Endodermal cell (in vitro differentiated cells): ENCODE data around the gene BCL2L11. TPM values are rescaled to one million over a fixed set of nuclear protein-coding genes. Genes with fewer than 3 reads are reported as not detected.

ENCODE experiments used
- DNase-seq: peaks from one replicate; pipeline ENCODE4 v3.0.0-alpha.2; 2017
- H3K27ac ChIP-seq: 2 replicates; pipeline ENCODE4 v1.5.1; 2013; ENCODE audit warnings: mild to moderate bottlenecking, low read depth, low read length, moderate library complexity
- H3K27me3 ChIP-seq: 2 replicates; pipeline ENCODE4 v1.6.1; 2013; ENCODE audit warnings: mild to moderate bottlenecking, low read length, moderate library complexity; ENCODE audit not compliant: insufficient read depth, control insufficient read depth, poor library complexity, severe bottlenecking
- H3K36me3 ChIP-seq: 2 replicates; pipeline ENCODE4 v1.7.0; 2013; ENCODE audit warnings: mild to moderate bottlenecking, low read length, moderate library complexity; ENCODE audit not compliant: control insufficient read depth, insufficient read depth
- H3K4me1 ChIP-seq: one replicate; pipeline ENCODE4 v1.7.0; 2013; ENCODE audit warnings: low read length; ENCODE audit not compliant: control insufficient read depth, insufficient read depth
- H3K4me3 ChIP-seq: 2 replicates; pipeline ENCODE4 v1.5.1; 2013; ENCODE audit warnings: mild to moderate bottlenecking, low read length, moderate library complexity
- H3K9ac ChIP-seq: 2 replicates; pipeline ENCODE4 v1.6.1; 2013; ENCODE audit warnings: mild to moderate bottlenecking, low read length, moderate library complexity; ENCODE audit not compliant: poor library complexity, severe bottlenecking; ENCODE audit errors: extremely low read depth
- H3K9me3 ChIP-seq: 2 replicates; pipeline ENCODE4 v1.6.1; 2013; ENCODE audit warnings: mild to moderate bottlenecking, low read length, moderate library complexity; ENCODE audit not compliant: control insufficient read depth
- H3K27ac Mint-ChIP-seq: 2 replicates; pipeline ENCODE4 v1.8.0; 2020; ENCODE audit warnings: mixed read lengths
- H3K27me3 Mint-ChIP-seq: 2 replicates; pipeline ENCODE4 v1.8.0; 2021; ENCODE audit warnings: mild to moderate bottlenecking, mixed read lengths; ENCODE audit not compliant: insufficient read depth
- H3K36me3 Mint-ChIP-seq: 2 replicates; pipeline ENCODE4 v1.8.0; 2020; ENCODE audit warnings: low read depth, mixed read lengths
- H3K4me1 Mint-ChIP-seq: 2 replicates; pipeline ENCODE4 v1.8.0; 2020; ENCODE audit warnings: mixed read lengths
- H3K4me3 Mint-ChIP-seq: 2 replicates; pipeline ENCODE4 v1.8.0; 2020; ENCODE audit warnings: mild to moderate bottlenecking, moderate library complexity, mixed read lengths
- H3K9me3 Mint-ChIP-seq: 2 replicates; pipeline ENCODE4 v1.8.0; 2020; ENCODE audit warnings: mild to moderate bottlenecking, mixed read lengths
- WGBS, 2 experiments: methylation state at CpG; one replicate each; pipeline versions ENCODE4 v1.1.5 to v1.1.7; 2013; ENCODE audit warnings: missing lambda C conversion rate in 2 of 2, mixed read lengths in 1 of 2; ENCODE audit not compliant: insufficient coverage in 1 of 2, insufficient read length in 1 of 2; 5-methylcytosine and 5-hydroxymethylcytosine counted together
- total RNA-seq, 2 donors: library from RNA; stranded (reverse); fragmentation: NEBNext Ultra II Directional in 1 of 2; extraction: Animal tissue kit (Norgen Biotek cat#: 25700) in 1 of 2; gene quantifications; 2 replicates in 1 of 2; 3 replicates in 1 of 2; pipeline ENCODE4 v1.2.1, GENCODE V29; 2021
- TF ChIP-seq, protein P1 (sequence below): fragments of 200-600 bp; sonication (generic); conservative IDR thresholded peaks from 2 replicates; pipeline ENCODE4 v1.5.0; 2021; ENCODE audit warnings: antibody characterized with exemption, mild to moderate bottlenecking

BCL2L11 gene
- total RNA-seq, 2 donors from 2014 or later = 16.7 to 21.0 TPM

DNA sequence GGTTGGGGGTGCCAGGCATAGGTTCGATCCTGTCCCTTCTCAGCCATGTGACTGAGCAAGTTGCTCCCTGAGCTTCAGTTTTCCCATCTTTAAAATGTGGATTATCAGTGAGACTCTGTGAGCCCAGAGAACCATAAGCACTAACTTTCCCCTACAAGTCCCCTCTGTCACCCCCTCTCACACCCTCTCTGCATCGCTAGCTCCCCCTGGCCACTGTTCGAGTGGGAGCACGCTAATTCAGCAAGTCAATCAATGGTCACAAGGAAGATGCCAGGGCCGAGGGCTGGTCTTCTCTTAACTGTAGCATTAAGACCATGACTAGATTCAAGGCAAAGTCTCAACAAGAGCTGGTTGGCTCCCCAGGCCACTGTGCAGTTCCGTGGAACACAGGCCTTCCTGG lies 66.2 kb downstream of the BCL2L11 start:
- H3K4me1 Mint-ChIP-seq = peaks cover 27% of the 10 kb centered on the region
- DNase-seq = peak; percentile 52
- TF ChIP-seq, protein P1, sequence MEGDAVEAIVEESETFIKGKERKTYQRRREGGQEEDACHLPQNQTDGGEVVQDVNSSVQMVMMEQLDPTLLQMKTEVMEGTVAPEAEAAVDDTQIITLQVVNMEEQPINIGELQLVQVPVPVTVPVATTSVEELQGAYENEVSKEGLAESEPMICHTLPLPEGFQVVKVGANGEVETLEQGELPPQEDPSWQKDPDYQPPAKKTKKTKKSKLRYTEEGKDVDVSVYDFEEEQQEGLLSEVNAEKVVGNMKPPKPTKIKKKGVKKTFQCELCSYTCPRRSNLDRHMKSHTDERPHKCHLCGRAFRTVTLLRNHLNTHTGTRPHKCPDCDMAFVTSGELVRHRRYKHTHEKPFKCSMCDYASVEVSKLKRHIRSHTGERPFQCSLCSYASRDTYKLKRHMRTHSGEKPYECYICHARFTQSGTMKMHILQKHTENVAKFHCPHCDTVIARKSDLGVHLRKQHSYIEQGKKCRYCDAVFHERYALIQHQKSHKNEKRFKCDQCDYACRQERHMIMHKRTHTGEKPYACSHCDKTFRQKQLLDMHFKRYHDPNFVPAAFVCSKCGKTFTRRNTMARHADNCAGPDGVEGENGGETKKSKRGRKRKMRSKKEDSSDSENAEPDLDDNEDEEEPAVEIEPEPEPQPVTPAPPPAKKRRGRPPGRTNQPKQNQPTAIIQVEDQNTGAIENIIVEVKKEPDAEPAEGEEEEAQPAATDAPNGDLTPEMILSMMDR = peak; percentile 49
- no peak overlapping the region for H3K4me3 Mint-ChIP-seq
- H3K27me3 Mint-ChIP-seq = no peaks in the 10 kb centered on the region
- Histone ChIP-seq H3K27me3 (no peaks in the 10 kb centered on the region), H3K9me3 (no peaks in the 10 kb centered on the region), H3K27ac (no peak overlapping the region), H3K9ac (no peak overlapping the region), H3K4me1 (peaks cover 4% of the 10 kb centered on the region), H3K36me3 (no peaks in the 10 kb centered on the region), H3K4me3 (no peak overlapping the region)
- H3K36me3 Mint-ChIP-seq = no peaks in the 10 kb centered on the region
- no peaks in the 10 kb centered on the region for H3K9me3 Mint-ChIP-seq
- H3K27ac Mint-ChIP-seq = no peak overlapping the region
- WGBS, 2 experiments = 81 to 100% methylated on average over 3 to 6 of the region's 6 CpGs

GRCh38 chr2:111188681-111189080 lies 68.0 kb downstream of the BCL2L11 start:
- Mint-ChIP-seq H3K27ac (no peak overlapping the region), H3K36me3 (no peaks in the 10 kb centered on the region), H3K4me1 (peaks cover 30% of the 10 kb centered on the region), H3K9me3 (no peaks in the 10 kb centered on the region), H3K4me3 (no peak overlapping the region), H3K27me3 (no peaks in the 10 kb centered on the region)
- H3K9ac ChIP-seq = no peak overlapping the region
- TF ChIP-seq, protein P1 = no peak
- no peaks in the 10 kb centered on the region for H3K27me3 ChIP-seq
- DNase-seq = peak; percentile 20
- H3K4me3 ChIP-seq = no peak overlapping the region
- 80 to 93% methylated on average over 1 to 3 of the region's 3 CpGs for WGBS, 2 experiments
- no peaks in the 10 kb centered on the region for H3K36me3 ChIP-seq
- H3K9me3 ChIP-seq = no peaks in the 10 kb centered on the region
- no peak overlapping the region for H3K27ac ChIP-seq
- H3K4me1 ChIP-seq = peaks cover 9% of the 10 kb centered on the region

- Histone ChIP-seq H3K36me3 (no peaks in the 10 kb centered on the region), H3K9ac (no peak overlapping the region), H3K27ac (no peak overlapping the region), H3K4me1 (peaks cover 9% of the 10 kb centered on the region), H3K27me3 (no peaks in the 10 kb centered on the region), H3K9me3 (no peaks in the 10 kb centered on the region), H3K4me3 (no peak overlapping the region)
- DNase-seq = no peak
- Mint-ChIP-seq H3K4me3 (no peak overlapping the region), H3K36me3 (no peaks in the 10 kb centered on the region), H3K9me3 (no peaks in the 10 kb centered on the region), H3K4me1 (peaks cover 29% of the 10 kb centered on the region), H3K27me3 (no peaks in the 10 kb centered on the region), H3K27ac (no peak overlapping the region)
- 75% methylated on average over 2 of the region's 2 CpGs; no CpG with 5 or more reads in 1 of the 2 experiments for WGBS, 2 experiments
- TF ChIP-seq, protein P1 = no peak
Observed at GRCh38 chr2:111189106-111189505, 68.4 kb downstream of the BCL2L11 start.
